ENCODE results near the gene ZNF680.

- TF ChIP-seq EGR1 (IDR thresholded peaks at IDR 0.05; ENCODE audit: low read depth) (no peak), POLR2A (IDR thresholded peaks at IDR 0.05; ENCODE audit: borderline replicate concordance, extremely low read depth, insufficient read depth, insufficient read length) (no peak), YY1 (IDR thresholded peaks at IDR 0.05; ENCODE audit: extremely low read depth, insufficient replicate concordance, low read depth, low read length) (no peak), EZH2 (IDR thresholded peaks at IDR 0.05) (no peak)
- TF ChIP-seq, protein P1, sequence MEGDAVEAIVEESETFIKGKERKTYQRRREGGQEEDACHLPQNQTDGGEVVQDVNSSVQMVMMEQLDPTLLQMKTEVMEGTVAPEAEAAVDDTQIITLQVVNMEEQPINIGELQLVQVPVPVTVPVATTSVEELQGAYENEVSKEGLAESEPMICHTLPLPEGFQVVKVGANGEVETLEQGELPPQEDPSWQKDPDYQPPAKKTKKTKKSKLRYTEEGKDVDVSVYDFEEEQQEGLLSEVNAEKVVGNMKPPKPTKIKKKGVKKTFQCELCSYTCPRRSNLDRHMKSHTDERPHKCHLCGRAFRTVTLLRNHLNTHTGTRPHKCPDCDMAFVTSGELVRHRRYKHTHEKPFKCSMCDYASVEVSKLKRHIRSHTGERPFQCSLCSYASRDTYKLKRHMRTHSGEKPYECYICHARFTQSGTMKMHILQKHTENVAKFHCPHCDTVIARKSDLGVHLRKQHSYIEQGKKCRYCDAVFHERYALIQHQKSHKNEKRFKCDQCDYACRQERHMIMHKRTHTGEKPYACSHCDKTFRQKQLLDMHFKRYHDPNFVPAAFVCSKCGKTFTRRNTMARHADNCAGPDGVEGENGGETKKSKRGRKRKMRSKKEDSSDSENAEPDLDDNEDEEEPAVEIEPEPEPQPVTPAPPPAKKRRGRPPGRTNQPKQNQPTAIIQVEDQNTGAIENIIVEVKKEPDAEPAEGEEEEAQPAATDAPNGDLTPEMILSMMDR (IDR thresholded peaks at IDR 0.05 in 2 of 3, conservative IDR thresholded peaks at IDR 0.05 in 1 of 3; ENCODE audit: borderline replicate concordance in 1 of 3, insufficient read depth in 1 of 3, low read depth in 2 of 3, low read length in 2 of 3), result no peak
These were observed 29.1 kb downstream of the ZNF680 start for GRCh38 chr7:64533756-64534155.

Data from HCT116 (cell line).